ENCODE data around the gene FKBP5.
"Not testable (repeated sequence)": the region's sequence is repeated elsewhere in the genome, so short reads cannot be mapped to it uniquely, and the experiment has no call there.

Gene FKBP5

DNA sequence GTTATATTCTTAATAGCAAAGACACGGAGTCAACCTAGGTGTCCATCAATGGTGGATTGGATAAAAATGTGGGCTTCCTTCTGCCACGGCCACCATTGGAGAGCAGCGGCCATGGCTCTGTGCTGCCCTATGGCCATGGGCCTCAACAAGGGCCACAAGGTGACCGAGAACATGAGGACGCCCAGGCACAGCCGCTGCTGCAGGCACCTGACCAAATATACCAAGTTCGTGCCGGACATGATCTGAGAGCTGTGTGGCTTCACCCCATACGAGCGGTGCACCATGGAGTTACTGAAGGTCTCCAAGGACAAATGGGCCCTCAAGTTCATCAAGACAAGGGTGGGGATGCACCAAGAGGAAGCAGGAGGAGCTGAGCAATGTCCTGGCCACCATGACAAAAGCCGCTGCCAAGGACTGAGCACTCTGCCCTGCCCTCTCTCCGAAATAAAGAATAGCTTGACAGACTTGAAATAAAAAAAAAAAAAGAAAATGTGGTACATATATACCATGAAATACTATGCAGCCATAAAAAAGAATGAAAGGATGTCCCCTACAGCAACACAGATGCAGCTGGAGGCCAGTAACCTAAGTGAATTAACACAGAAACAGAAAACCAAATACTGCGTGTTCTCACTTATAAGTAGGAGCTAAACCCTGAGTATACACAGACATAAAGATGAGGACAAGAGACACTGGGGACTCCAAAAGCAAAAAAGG is 81.0 kb downstream of the FKBP5 start:
- DNase-seq: no peak

DNA sequence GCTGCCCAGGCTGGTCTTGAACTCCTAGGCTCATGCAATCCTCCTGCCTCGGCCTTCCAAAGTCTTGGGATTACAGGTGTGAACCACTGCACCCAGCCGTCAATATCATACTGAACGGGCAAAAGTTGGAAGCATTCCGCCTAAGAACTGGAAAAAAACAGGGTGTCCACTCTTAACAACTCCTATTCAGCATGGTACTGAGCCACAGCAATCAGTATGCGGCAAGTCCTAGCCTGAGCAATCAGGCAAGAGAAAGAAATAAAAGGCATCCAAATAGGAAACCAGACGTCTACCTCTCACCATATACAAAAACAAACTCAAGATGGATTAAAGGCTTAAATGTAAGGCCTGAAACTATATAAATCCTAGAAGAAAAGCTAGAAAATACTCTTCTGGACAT is 83.1 kb downstream of the FKBP5 start:
- no peak for DNase-seq

DNA sequence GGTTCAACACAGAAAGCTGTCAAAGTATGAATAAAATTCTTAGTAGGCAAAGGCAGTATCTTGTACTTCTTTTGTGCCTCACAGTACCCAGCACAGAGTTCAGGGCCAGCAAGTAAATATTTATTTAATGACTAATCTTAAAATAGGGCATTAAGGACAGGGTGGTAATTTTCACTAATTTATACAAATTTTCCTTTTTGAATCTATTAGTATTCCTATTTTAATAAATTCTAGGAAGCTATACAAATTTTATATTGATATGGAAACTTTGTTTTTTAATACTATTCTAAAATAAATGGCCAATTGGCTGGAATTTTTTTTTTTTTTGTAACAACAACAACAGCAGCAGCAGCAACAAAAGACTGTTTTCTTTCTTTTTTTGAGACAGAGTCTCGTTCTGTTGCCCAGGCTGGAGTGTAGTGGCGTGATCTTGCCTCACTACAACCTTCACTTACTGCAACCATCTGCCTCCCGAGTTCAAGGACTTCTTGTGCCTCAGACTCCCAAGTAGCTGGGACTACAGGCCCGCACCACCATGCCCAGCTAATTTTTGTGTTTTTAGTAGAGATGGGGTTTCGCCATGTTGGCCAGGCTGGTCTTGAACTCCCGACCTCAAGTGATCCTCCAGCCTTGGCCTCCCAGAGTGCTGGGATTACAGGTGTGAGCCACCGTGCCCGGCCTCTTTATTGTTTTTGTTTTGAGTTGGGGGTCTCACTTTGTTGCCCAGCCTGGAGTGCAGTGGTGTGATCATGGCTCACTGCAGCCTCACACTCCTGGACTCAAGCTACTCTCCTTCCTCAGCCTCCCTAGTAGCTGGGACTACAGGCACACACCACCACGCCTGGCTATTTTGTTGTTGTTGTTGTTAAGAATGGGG is 85.2 kb downstream of the FKBP5 start:
- DNase-seq: no peak

DNA sequence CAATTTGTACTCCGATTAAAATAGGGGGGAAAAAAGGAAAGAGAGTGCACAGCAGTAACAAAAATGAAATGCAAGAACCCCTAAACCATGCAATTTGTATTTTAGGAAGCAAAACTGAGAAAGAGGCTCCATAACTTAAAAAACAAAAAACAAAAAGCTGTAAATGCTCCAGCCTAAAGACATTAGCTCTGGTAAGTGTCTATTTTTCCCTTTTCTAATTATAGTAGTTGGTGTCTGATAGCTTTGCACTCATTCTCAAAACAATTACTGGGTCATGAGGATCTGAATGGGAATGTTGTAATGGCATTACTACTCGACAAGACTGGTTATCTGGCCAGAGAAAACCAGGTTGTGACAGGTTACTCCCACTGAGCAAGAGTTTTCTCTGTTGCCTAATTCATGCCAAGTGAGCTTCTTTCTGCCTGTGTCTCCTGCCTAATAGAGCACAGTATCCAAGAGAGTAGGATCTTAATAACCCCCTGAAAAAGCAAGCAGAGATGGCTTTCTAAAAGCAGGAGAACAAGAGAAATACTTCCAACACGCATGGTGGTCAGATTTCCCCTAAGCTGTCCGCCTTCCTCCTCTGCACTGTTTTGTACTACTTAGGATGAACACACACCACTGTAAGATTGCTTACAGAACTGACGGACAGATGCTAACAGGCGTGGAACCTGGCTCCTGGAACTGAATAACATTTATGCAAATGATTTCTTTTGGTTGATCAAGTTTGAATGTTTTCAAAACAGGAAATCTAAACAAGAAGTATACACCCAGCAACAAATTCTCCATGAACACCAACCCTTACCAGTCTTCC is 86.4 kb downstream of the FKBP5 start:
- DNase-seq: no peak

- peak; percentile 14 to 88 for DNase-seq
These were observed 87.2 kb downstream of the FKBP5 start for GRCh38 chr6:35601331-35602132.

DNA sequence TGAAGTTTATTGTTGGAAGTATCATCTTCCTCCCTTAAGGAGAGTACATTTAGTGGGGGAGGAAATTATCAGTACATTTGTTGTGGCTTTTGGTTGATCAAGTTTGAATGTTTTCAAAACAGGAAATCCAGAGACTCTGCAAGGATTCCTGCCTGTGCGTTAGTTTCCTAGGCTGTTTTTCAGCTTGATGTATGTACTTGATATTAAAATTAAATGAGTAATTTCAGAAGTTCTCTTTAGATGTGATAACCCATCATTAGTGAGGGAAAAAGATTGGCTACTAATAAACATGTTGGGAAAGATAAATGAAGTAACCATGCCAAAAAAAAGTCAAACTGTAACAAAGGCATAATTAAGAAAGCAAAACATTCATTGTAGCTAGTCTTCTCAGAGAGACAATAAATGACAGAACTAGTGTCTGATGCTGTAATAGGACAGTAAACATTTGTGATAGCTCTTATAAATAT is 88.0 kb downstream of the FKBP5 start:
- DNase-seq: no peak

GRCh38 chr6:35599761-35600658 is 88.7 kb downstream of the FKBP5 start:
- DNase-seq: no peak

DNA sequence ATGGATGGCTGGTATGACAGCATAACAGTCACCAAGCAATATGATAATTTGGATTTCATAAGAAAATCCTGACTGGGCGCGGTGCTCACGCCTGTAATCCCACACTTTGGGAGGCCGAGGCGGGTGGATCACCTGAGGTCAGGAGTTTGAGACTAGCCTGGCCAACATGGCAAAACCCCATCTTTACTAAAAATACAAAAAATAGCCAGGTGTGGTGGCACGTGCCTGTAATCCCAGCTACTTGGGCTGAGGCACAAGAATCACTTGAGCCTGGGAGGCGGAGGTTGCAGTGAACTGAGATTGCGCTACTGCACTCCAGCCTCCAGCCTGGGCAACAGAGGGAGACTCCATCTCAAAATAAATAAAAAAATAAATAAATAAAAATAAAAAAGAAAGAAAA is 90.1 kb downstream of the FKBP5 start:
- DNase-seq: not testable (repeated sequence)

- no peak for DNase-seq
These were observed 92.0 kb downstream of the FKBP5 start for GRCh38 chr6:35596448-35597442.

- no peak for DNase-seq
These were observed 94.1 kb downstream of the FKBP5 start for GRCh38 chr6:35594503-35595186.

DNA sequence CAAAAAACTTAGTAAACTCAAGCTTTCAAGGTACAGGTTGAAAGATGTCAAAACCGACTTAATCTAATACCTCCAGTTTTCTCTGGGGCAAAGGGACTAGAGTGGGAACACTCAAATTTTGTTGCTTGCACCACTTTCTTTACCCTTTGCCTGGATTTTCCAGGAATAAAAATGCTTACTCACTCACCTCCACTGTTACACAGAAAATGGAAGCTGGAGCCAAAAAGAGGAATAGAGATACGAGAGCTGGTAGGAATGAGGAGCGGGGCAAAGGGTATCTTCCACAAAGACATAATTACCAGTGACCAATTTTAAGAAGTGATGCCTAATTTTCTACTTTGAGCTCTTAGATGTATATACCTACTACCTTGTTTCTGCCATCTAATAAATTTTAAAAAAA is 96.5 kb downstream of the FKBP5 start:
- no peak for DNase-seq

GRCh38 chr6:35590622-35591066 is 98.1 kb downstream of the FKBP5 start:
- peak; percentile 20 to 76 for DNase-seq

DNA sequence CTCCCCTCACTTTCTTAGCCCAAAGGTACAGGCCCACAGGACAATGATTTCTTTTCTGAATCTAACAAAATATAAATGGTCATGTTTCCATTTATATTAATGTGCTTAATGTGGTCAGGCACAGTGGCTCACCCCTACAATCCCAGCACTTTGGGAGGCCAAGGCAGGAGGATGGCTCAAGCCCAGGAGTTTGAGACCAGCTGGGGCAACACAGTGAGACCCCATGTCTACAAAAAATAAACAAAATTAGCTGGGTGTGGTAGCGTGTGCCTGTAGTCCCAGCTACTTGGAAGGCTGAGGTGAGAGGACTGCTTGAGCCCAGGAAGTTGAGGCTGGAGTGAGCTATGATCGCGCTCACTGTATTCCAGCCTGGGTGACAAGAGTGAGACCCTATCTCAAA is 98.8 kb downstream of the FKBP5 start:
- DNase-seq: no peak

DNA sequence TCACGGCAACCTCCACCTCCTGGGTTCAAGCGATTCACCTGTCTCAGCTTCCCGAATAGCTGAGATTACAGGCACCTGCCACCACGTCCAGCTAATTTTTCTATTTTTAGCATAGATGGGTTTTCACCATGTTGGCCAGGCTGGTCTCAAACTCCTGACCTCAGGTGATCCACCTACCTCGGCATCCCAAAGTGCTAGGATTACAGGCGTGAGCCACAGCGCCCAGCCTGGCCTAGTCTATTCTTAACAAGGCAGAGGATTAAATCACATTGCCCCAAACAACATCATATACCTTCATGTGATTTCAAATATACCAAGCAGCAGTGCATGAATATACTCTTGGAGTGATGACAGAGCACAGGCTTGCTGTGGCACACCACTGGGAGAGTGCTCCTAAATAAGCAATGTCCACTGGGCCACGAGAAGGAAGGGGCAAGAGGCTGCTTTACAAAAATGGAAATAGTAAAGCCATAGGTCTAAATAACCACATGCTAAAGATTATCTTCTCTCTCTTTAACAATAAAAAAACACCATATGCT is 99.4 kb downstream of the FKBP5 start:
- no peak for DNase-seq

DNA sequence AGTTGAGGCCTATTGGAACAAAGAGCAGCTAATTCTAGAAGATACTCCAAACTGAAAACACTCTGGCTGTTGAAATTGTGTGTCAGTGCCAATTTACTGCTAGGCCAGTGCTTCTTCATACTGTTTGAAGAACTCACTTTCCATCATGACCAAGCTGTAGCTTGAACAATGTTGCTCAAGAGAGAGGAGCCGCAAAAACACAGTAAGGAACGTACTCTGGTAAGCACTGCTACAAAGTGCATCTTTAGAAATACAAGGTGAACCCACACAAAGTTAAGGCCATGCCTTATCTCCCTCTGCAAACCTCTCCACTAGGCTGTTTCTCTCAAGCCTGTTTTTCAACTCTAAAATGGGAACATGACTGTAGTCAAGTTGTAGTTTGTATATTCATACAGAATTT is 101.5 kb downstream of the FKBP5 start:
- no peak for DNase-seq

DNA sequence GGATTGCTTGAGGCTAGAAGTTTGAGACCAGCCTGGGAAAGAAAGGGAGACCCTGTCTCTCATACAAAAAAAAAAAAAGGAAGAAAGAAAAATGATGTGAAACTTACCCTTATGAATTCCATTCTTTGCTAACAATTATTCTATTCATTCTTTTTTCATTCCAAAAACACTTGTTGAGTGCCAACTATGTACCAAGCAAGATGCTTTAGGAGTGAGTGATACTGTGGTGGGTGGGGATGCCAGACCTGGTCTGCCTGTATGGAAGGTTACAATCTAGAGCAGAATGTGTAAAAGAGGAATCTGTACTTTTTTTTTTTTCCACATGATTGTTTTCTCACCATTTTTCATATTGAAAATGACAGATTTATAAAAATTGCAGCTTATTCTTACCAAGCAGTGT is 102.2 kb downstream of the FKBP5 start:
- no peak for DNase-seq

- DNase-seq: no peak
These were observed 103.1 kb downstream of the FKBP5 start for GRCh38 chr6:35585658-35586057.

- DNase-seq: peak; percentile 46 to 82
These were observed 104.6 kb downstream of the FKBP5 start for GRCh38 chr6:35583893-35584688.

All from hippocampal formation (tissue), 2 donors.